Measurements from ENCODE around the gene SGCB.
"Not testable (repeated sequence)": the region's sequence is repeated elsewhere in the genome, so short reads cannot be mapped to it uniquely, and the experiment has no call there.

SGCB gene, protein sequence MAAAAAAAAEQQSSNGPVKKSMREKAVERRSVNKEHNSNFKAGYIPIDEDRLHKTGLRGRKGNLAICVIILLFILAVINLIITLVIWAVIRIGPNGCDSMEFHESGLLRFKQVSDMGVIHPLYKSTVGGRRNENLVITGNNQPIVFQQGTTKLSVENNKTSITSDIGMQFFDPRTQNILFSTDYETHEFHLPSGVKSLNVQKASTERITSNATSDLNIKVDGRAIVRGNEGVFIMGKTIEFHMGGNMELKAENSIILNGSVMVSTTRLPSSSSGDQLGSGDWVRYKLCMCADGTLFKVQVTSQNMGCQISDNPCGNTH

DNA sequence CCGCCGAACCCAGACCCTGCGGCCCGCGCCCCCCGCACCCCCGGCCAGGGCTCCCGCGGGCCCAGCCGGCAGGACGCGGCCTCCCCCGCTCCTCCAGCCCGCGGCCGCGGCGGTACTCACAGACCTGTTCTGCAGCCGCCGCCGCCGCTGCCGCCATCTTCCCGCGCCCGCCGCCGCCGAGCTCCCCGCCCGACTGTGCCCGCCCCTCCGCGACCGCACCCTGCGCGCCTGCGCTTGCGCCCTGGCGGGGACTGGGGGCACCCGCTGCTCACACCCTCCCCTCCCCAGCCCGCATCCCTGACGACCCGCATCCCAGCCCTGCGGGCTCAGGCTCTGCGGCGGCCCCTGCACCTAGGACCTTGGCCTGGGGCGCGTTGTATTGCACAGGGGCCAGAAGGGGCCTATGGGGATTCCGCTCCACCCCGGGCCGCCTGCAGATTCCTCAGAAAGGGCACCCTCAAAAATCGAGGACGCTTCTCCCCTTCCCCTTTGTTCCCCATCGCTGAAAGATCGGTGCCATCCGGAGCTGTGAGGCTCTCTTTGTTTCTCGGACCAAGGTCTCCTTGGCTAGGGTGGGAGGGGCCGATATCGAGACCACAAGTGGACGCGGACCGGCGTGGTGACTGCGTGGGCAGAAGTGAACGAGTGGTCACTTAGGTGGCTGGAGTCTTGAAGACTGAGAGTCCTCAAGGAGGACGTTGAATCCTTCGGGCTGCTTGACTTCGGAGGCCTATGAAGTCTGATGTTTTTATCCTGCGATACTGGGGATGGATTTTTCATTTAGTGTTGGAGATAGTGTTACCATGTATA is at the start of gene SGCB:
Gene SGCB (minus strand): TSS at position 197 of the 810 bp plus-strand sequence. CDS start 40 bp downstream, at position 157.
- Histone ChIP-seq H2AFZ (ENCODE audit: low read length) (peak within 1 kb of the TSS; percentile 99), H3F3A (ENCODE audit: low read depth) (no peaks in the 10 kb centered on the region), H3K36me3 (ENCODE audit: insufficient read depth, low read length) (no peaks in the 10 kb centered on the region), H3K4me1 (ENCODE audit: insufficient read depth, low read length, poor library complexity, severe bottlenecking) (peaks cover 25% of the 10 kb centered on the region), H3K9me2 (replicated peaks; ENCODE audit: low read depth, low read length) (no peaks in the 10 kb centered on the region), H3K9me3 (ENCODE audit: insufficient read depth, low read depth, low read length) (no peaks in the 10 kb centered on the region), H3K79me2 (ENCODE audit: insufficient read depth, low read length) (peaks cover 12% of the 10 kb centered on the region; the same call in 1 of the 2 replicates), H3K27me3 (ENCODE audit: insufficient read depth, low read length, poor library complexity, severe bottlenecking) (no peaks in the 10 kb centered on the region), H3K4me3 (ENCODE audit: low read length, poor library complexity, severe bottlenecking) (peak within 1 kb of the TSS; percentile 81), H4K20me1 (ENCODE audit: insufficient read depth, low read length, poor library complexity, severe bottlenecking) (no peaks in the 10 kb centered on the region), H3K4me2 (ENCODE audit: low read depth, low read length, poor library complexity, severe bottlenecking) (peak within 1 kb of the TSS; percentile 88), H3K9ac (ENCODE audit: low read depth, low read length, poor library complexity, severe bottlenecking) (peak within 1 kb of the TSS; percentile 61)
- TF ChIP-seq, protein P1, sequence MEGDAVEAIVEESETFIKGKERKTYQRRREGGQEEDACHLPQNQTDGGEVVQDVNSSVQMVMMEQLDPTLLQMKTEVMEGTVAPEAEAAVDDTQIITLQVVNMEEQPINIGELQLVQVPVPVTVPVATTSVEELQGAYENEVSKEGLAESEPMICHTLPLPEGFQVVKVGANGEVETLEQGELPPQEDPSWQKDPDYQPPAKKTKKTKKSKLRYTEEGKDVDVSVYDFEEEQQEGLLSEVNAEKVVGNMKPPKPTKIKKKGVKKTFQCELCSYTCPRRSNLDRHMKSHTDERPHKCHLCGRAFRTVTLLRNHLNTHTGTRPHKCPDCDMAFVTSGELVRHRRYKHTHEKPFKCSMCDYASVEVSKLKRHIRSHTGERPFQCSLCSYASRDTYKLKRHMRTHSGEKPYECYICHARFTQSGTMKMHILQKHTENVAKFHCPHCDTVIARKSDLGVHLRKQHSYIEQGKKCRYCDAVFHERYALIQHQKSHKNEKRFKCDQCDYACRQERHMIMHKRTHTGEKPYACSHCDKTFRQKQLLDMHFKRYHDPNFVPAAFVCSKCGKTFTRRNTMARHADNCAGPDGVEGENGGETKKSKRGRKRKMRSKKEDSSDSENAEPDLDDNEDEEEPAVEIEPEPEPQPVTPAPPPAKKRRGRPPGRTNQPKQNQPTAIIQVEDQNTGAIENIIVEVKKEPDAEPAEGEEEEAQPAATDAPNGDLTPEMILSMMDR (conservative IDR thresholded peaks at IDR 0.05; ENCODE audit: low read length): no peak
- TF ChIP-seq EZH2phosphoT487 (IDR thresholded peaks at IDR 0.05; ENCODE audit: borderline replicate concordance): no peak

DNA sequence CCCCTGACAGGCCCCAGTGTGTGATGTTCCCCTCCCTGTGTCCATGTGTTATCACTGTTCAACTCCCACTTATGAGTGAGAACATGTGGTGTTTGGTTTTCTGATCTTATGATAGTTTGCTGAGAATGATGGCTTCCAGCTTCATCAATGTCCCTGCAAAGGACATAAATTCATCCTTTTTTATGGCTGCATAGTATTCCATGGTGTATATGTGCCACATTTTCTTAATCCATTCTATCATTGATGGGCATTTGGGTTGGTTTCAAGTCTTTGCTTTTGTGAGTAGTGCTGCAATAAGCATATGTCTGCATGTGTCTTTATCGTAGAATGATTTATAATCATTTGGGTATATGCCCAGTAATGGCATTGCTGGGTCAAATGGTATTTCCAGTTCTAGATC is 48.3 kb upstream of the SGCB start:
- H2AFZ ChIP-seq (ENCODE audit: low read length); H3K79me2 ChIP-seq (ENCODE audit: insufficient read depth, low read length); H3K27me3 ChIP-seq (ENCODE audit: insufficient read depth, low read length, poor library complexity, severe bottlenecking); H3K9me2 ChIP-seq (replicated peaks; ENCODE audit: low read depth, low read length); H3K36me3 ChIP-seq (ENCODE audit: insufficient read depth, low read length); H4K20me1 ChIP-seq (ENCODE audit: insufficient read depth, low read length, poor library complexity, severe bottlenecking); H3K4me2 ChIP-seq (ENCODE audit: low read depth, low read length, poor library complexity, severe bottlenecking); H3K9me3 ChIP-seq (ENCODE audit: insufficient read depth, low read depth, low read length); H3K4me1 ChIP-seq (ENCODE audit: insufficient read depth, low read length, poor library complexity, severe bottlenecking); H3K4me3 ChIP-seq (ENCODE audit: low read length, poor library complexity, severe bottlenecking); H3F3A ChIP-seq (ENCODE audit: low read depth); H3K9ac ChIP-seq (ENCODE audit: low read depth, low read length, poor library complexity, severe bottlenecking): not testable (repeated sequence)

DNA sequence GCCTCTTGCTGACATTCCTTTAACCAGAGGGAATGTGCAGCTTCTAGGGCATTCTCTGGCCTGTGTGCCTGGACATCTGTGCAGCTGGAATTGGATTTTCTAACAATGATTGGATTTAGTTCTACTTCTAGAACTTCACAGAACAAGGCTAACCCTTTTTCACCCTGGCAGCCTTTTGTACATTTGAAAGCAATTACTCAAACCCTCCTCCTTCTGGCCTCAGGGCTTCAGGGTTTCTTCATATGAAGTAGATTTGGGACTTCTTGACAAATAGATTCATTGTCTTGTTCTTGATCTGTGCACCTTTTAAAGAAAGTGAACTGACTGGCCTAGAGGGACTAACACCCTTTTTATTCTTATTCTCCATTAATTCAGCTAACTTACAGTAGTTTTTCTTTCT is 43.1 kb upstream of the SGCB start:
- H4K20me1 ChIP-seq (ENCODE audit: insufficient read depth, low read length, poor library complexity, severe bottlenecking): no peaks in the 10 kb centered on the region
- no peaks in the 10 kb centered on the region for H3K9me2 ChIP-seq (replicated peaks; ENCODE audit: low read depth, low read length)
- no peaks in the 10 kb centered on the region for H3K9me3 ChIP-seq (ENCODE audit: insufficient read depth, low read depth, low read length)
- H2AFZ ChIP-seq (ENCODE audit: low read length): no peak overlapping the region
- H3K4me2 ChIP-seq (ENCODE audit: low read depth, low read length, poor library complexity, severe bottlenecking): no peak overlapping the region
- no peak overlapping the region for H3K9ac ChIP-seq (ENCODE audit: low read depth, low read length, poor library complexity, severe bottlenecking)
- TF ChIP-seq EZH2phosphoT487 (IDR thresholded peaks at IDR 0.05; ENCODE audit: borderline replicate concordance): no peak
- TF ChIP-seq, protein P1 (conservative IDR thresholded peaks at IDR 0.05; ENCODE audit: low read length): no peak
- H3K27me3 ChIP-seq (ENCODE audit: insufficient read depth, low read length, poor library complexity, severe bottlenecking): no peaks in the 10 kb centered on the region
- no peaks in the 10 kb centered on the region for H3K36me3 ChIP-seq (ENCODE audit: insufficient read depth, low read length)
- H3K4me1 ChIP-seq (ENCODE audit: insufficient read depth, low read length, poor library complexity, severe bottlenecking): no peaks in the 10 kb centered on the region
- no peaks in the 10 kb centered on the region for H3F3A ChIP-seq (ENCODE audit: low read depth)
- no peaks in the 10 kb centered on the region for H3K79me2 ChIP-seq (ENCODE audit: insufficient read depth, low read length)
- H3K4me3 ChIP-seq (ENCODE audit: low read length, poor library complexity, severe bottlenecking): no peak overlapping the region

Measured in Loucy (cell line).